Body of pancreas (tissue), 4 donors: ENCODE data around the gene PRDM16. TPM values are rescaled to one million over a fixed set of nuclear protein-coding genes. Genes with fewer than 3 reads are reported as not detected.
"Not testable (repeated sequence)": the region's sequence is repeated elsewhere in the genome, so short reads cannot be mapped to it uniquely, and the experiment has no call there.

Source experiments
- ATAC-seq: fragments of 150-250 bp; one replicate; pipeline ENCODE4 v1.9.1; 2016
- DNase-seq, 4 donors: peaks; one replicate each; pipeline ENCODE4 v3.0.0-alpha.2; 2019
- H3K27ac ChIP-seq, 4 donors: fragments of 200-600 bp; sonication (generic); 1 replicate in 3 of 4; 2 replicates in 1 of 4; pipeline versions ENCODE4 v1.5.1 to v1.6.1; 2016 to 2019; ENCODE audit warnings: mild to moderate bottlenecking in 1 of 4, mixed read lengths in 1 of 4, moderate library complexity in 1 of 4
- H3K27me3 ChIP-seq, 2 donors: fragments of 200-600 bp; sonication (generic); one replicate each; pipeline ENCODE4 v1.6.0; 2016; ENCODE audit warnings: mild to moderate bottlenecking in 1 of 2
- H3K36me3 ChIP-seq, 2 donors: fragments of 200-600 bp; sonication (generic); replicated peaks in 1 of 2; 2 replicates each; pipeline ENCODE4 v1.5.1; 2016; ENCODE audit warnings: low read depth in 2 of 2; ENCODE audit not compliant: insufficient read depth in 1 of 2
- H3K4me1 ChIP-seq: fragments of 200-600 bp; sonication (generic); one replicate; pipeline ENCODE4 v1.6.0; 2016
- H3K4me3 ChIP-seq, 2 donors: fragments of 200-600 bp; sonication (generic); 1 replicate in 1 of 2; 2 replicates in 1 of 2; pipeline ENCODE4 v1.5.1; 2016 to 2019
- H3K9me3 ChIP-seq, 3 donors: fragments of 200-600 bp; sonication (generic); 1 replicate in 2 of 3; 2 replicates in 1 of 3; pipeline ENCODE4 v1.5.1; 2016
- CTCF ChIP-seq, 7 experiments: fragments of 450-650 bp in 4 of 7; fragments of 200-600 bp in 3 of 7; sonication (generic) in 3 of 7; IDR thresholded peaks; one replicate each; pipeline ENCODE4 v1.5.1; 2016 to 2019; ENCODE audit warnings: antibody characterized with exemption in 7 of 7
- POLR2A ChIP-seq, 3 donors: fragments of 450-650 bp; IDR thresholded peaks; one replicate each; pipeline ENCODE4 v1.6.1; 2016; ENCODE audit warnings: antibody characterized with exemption in 3 of 3, mild to moderate bottlenecking in 2 of 3
- WGBS, 2 donors: methylation state at CpG; one replicate each; pipeline ENCODE4 v1.1.5; 2017; 5-methylcytosine and 5-hydroxymethylcytosine counted together
- intact Hi-C: fragments of 100-400 bp; cut with DNase I; formaldehyde crosslinking; loops from one replicate; pipeline ENCODE4 v1.15.1; 2023
- total RNA-seq, 2 donors: library from RNA; depleted of rRNA; stranded (reverse); fragments of >200 nt; gene quantifications; one replicate each; pipeline ENCODE4 v1.1.0, GENCODE V29; 2016

The PRDM16 gene
- total RNA-seq, 2 donors from 2014 or later, result 15.2 to 16.6 TPM

- 94 to 97% methylated on average over 12 to 15 of the region's 15 CpGs for WGBS, 2 donors
- Histone ChIP-seq H3K4me1 (peaks cover 13% of the 10 kb centered on the region), H3K4me3 (no peak overlapping the region), H3K36me3 (no peaks in the 10 kb centered on the region), H3K27ac (no peak overlapping the region), H3K9me3 (no peaks in the 10 kb centered on the region), H3K27me3 (no peaks in the 10 kb centered on the region)
- intact Hi-C loops, result no loop called here
- DNase-seq, result no peak
- ATAC-seq, result no peak
- TF ChIP-seq POLR2A (IDR thresholded peaks at IDR 0.05) (no peak), CTCF (IDR thresholded peaks at IDR 0.05) (no peak)
Measured at GRCh38 chr1:3237570-3237969, 168.6 kb downstream of the PRDM16 start.

- no peak overlapping the region for H3K4me3 ChIP-seq
- no peaks in the 10 kb centered on the region for H3K36me3 ChIP-seq
- H3K27ac ChIP-seq, result no peak overlapping the region
- no peak for ATAC-seq
- no peak for TF ChIP-seq CTCF (IDR thresholded peaks at IDR 0.05)
- TF ChIP-seq POLR2A (IDR thresholded peaks at IDR 0.05), result no peak
- no peak for DNase-seq
- 91 to 92% methylated on average over 22 to 28 of the region's 28 CpGs for WGBS, 2 donors
- intact Hi-C loops, result no loop called here
- no peaks in the 10 kb centered on the region for H3K9me3 ChIP-seq
- no peaks in the 10 kb centered on the region for H3K27me3 ChIP-seq
- peaks cover 13% of the 10 kb centered on the region for H3K4me1 ChIP-seq
Measured at GRCh38 chr1:3237994-3238702, 169.1 kb downstream of the PRDM16 start.

GRCh38 chr1:3238703-3239278 is 169.8 kb downstream of the PRDM16 start:
- TF ChIP-seq POLR2A (IDR thresholded peaks at IDR 0.05), result no peak
- intact Hi-C loops, result no loop called here
- Histone ChIP-seq H3K4me3 (no peak overlapping the region), H3K4me1 (peaks cover 13% of the 10 kb centered on the region), H3K27me3 (no peaks in the 10 kb centered on the region), H3K9me3 (no peaks in the 10 kb centered on the region), H3K36me3 (no peaks in the 10 kb centered on the region), H3K27ac (no peak overlapping the region)
- ATAC-seq (no peak), DNase-seq (no peak)
- whole genome bisulfite sequencing, 2 donors, result 89 to 97% methylated on average over 10 to 21 of the region's 21 CpGs

- intact Hi-C loops, H3K36me3 ChIP-seq, ATAC-seq, H3K4me3 ChIP-seq, H3K27ac ChIP-seq, DNase-seq, H3K27me3 ChIP-seq, H3K9me3 ChIP-seq: not testable (repeated sequence)
- 93 to 96% methylated on average over 3 of the region's 3 CpGs for WGBS, 2 donors
- peaks cover 11% of the 10 kb centered on the region for H3K4me1 ChIP-seq
Measured at GRCh38 chr1:3239991-3240390, 171.0 kb downstream of the PRDM16 start.

- Histone ChIP-seq H3K4me3 (no peak overlapping the region), H3K4me1 (peaks cover 9% of the 10 kb centered on the region), H3K27ac (no peak overlapping the region), H3K27me3 (no peaks in the 10 kb centered on the region), H3K36me3 (no peaks in the 10 kb centered on the region), H3K9me3 (no peaks in the 10 kb centered on the region)
- WGBS, 2 donors, result 90 to 92% methylated on average over 41 to 46 of the region's 47 CpGs
- DNase-seq (no peak), ATAC-seq (no peak)
- intact Hi-C loops, result no loop called here
- no peak for TF ChIP-seq POLR2A (IDR thresholded peaks at IDR 0.05)
- TF ChIP-seq CTCF (IDR thresholded peaks at IDR 0.05), result no peak
Measured at GRCh38 chr1:3240524-3241235, 171.7 kb downstream of the PRDM16 start.
